ENCODE results near the gene NPEPPS.
"Not testable (repeated sequence)": the region's sequence is repeated elsewhere in the genome, so short reads cannot be mapped to it uniquely, and the experiment has no call there.

NPEPPS gene, protein sequence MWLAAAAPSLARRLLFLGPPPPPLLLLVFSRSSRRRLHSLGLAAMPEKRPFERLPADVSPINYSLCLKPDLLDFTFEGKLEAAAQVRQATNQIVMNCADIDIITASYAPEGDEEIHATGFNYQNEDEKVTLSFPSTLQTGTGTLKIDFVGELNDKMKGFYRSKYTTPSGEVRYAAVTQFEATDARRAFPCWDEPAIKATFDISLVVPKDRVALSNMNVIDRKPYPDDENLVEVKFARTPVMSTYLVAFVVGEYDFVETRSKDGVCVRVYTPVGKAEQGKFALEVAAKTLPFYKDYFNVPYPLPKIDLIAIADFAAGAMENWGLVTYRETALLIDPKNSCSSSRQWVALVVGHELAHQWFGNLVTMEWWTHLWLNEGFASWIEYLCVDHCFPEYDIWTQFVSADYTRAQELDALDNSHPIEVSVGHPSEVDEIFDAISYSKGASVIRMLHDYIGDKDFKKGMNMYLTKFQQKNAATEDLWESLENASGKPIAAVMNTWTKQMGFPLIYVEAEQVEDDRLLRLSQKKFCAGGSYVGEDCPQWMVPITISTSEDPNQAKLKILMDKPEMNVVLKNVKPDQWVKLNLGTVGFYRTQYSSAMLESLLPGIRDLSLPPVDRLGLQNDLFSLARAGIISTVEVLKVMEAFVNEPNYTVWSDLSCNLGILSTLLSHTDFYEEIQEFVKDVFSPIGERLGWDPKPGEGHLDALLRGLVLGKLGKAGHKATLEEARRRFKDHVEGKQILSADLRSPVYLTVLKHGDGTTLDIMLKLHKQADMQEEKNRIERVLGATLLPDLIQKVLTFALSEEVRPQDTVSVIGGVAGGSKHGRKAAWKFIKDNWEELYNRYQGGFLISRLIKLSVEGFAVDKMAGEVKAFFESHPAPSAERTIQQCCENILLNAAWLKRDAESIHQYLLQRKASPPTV

GRCh38 chr17:47530557-47531232 lies at the start of gene NPEPPS:
Gene NPEPPS (plus strand): TSS chr17:47531108. CDS start chr17:47531301, 193 bp downstream.
- peak; percentile 94 for DNase-seq

DNA sequence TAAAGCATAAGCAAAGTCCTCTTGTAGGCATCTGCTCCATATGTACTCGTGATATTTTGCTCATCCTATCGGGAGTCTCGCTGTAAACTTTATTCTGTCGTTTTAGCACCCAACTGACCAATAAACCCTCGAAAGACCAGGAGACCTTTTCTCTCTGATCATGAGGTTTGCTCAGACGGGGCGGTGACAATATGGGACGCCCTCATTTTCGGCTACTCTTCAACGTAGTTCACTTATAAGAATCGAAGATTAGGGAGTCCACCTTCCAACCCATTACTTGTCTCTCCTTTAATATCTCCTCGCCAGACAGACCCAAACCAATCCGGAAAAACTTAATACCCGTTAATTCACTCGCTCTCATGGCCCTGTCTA lies 39.1 kb upstream of the NPEPPS start:
- not testable (repeated sequence) for DNase-seq

DNA sequence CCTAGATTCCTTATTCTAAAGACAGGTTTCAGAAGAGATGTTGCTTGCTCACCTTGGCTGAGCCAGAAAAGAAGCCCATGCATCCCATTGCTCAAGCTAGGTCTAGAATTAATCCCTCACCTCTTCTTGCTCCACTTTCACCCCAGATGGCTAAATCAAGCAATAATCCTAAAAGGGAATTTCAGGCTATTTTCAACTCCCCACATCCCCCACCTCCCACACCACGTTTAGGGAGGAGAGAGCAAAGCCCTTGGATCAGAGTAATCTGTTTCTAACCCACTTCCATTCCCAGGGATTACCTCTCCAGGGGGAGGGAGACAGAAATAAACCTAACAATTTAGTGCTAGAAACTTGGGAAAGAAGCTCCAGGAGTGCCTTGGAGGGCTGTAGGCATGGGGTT lies 31.8 kb upstream of the NPEPPS start:
- not testable (repeated sequence) for DNase-seq

DNA sequence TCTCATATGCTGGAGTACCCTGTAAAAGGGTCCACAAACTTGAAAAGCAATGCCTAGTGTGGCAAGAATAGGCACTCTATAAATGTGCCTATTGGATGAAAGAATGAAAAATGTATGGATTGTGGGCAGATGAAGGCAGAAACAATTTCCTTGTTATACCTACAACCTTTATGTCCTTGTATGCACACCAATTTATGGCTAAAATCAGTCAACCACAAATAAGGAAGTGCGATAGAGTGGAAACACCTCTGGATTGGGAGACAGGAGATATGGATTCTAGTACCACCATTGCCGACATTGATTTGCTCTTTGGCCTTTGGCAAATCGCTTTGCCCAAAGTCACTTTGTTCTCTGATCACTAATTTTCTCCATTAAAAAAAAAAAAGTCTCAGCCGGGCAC lies 31.4 kb upstream of the NPEPPS start:
- DNase-seq: not testable (repeated sequence)

DNA sequence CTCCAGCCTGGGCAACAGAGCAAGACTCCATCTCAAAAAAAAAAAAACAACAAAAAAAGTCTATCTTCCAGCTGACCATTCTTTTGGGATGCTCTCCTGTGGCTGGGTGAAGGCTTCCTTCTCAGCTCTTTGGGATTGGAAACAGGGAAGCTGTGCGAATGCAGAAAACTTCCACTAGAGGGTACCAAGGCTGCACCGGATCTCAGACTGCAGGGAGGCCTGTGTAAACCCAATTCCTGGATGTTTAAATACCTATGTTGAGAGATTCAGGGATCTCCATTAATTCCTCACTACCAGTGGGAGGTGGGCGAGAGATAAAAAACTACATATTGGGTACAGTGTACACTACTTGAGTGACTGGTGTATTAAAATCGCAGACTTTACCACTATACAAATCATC lies 30.3 kb upstream of the NPEPPS start:
- not testable (repeated sequence) for DNase-seq

DNA sequence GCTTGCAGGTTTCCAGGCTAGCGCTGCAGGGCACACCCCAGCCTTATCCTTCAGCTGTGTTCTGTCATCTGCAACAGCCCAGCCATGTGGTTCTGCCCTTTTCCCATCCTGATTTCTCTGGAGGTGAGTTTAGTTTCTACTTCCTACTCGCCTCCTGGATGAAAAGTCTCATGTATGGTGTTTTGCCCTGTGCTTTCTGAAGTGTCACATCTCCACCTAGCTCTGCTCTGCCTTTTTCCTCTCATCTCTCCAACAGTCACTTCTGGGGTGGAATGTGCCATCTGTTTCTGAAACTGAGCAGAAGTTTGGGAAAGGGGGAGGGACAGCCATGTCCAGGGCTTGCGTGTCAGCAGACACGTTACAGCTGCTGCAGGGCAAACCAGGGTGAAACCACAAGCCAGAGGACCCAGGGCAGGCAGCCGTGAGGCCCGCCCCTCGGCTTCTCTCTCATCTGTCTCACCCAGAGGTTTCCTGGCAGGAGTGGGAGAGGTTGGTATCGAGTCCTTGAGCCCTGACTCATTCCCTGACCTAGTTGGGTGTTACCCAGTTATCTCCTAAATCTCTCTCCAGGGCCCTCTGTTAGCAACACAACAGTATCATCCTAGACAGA lies 28.7 kb upstream of the NPEPPS start:
- not testable (repeated sequence) for DNase-seq

DNA sequence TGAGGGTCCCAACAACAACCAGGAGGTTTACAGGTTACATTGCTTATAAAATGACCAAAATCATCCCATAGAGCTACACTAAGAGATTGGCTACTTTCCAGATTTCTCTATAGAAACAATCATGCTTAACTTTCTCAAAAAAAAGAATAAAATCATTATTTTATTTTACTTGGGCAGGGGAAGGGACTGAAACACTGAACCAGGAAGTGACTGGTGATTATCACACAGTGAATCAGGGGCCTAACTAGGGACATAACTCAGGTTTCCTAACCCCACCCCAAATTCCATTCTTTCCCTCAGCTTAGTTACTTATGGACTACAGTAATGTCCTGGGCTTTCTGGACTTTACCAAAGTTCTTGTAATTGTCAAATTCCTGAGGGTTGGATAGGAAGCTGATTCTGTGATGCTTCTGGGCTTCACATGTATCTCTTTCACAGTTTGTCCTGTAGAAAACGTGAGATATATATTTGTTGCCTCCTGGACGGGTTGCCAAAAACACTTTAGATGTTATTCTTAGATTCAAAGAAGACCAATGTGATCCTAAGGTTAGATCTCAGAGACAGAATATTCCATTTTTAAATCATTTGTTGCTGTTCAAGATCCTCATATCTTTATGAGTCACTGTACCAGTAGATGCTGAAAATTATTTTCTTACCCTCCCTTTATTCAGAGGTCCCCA lies 28.0 kb upstream of the NPEPPS start:
- DNase-seq: not testable (repeated sequence)

DNA sequence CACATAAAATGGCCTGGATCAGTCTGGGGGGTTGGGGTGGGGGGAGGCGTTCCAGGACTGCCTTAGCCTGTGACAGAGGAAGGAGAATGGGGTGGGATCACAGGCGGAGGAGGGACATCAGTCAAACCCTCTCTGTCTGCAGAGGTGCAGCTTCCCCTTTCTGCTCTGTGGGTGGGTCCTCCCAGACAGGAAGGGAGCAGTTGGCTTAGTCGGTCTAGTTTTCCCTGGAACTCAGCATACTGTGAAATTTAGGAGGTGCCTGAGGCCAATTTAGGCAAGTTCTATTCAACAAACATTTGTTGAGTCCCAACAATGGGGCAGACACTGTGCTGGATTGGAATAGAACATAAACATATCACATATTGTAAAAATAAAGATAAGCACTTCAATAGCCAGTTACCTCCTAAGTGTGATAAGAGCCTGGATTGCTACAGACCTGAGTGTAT lies 19.2 kb upstream of the NPEPPS start:
- DNase-seq: not testable (repeated sequence)

DNA sequence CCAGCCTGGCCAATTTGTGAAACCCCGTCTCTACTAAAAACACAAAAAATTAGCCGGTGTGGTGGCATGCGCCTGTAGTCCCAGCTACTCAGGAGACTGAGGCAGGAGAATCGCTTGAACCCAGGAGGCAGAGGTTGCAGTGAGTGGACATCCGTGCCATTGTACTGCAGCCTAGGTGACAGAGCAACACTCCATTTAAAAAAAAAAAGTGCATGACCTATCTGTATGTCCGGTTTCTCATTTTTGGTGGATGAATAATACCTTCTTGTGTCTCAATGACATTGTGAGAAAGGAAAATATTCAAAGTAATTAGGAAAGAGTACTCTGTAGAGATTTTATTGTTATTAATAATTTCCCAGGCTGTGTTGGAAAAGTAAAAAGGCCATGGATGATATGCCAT lies 17.6 kb upstream of the NPEPPS start:
- not testable (repeated sequence) for DNase-seq

- not testable (repeated sequence) for DNase-seq
Measured at GRCh38 chr17:47518880-47519279, 12.0 kb upstream of the NPEPPS start.

GRCh38 chr17:47519365-47519764 lies 11.5 kb upstream of the NPEPPS start:
- DNase-seq: not testable (repeated sequence)

DNA sequence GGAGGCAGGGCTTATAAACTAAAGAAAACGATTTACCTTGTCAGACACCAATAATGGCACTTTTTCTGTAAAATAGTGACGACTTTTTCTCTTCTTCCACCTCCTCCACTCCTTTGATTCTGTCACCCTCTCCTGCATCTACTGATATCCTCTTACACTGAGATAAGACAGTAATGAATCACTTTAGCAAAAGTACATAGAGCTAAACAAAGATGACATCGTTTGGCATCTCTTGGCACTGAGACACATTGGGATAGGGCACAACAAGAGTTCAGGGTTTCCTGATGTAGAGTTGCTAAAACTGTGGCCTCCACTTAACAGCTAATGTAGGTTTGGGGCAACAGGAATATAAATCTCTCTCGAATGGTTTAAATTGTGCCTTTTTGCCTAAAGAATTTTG lies 10.6 kb upstream of the NPEPPS start:
- not testable (repeated sequence) for DNase-seq

DNA sequence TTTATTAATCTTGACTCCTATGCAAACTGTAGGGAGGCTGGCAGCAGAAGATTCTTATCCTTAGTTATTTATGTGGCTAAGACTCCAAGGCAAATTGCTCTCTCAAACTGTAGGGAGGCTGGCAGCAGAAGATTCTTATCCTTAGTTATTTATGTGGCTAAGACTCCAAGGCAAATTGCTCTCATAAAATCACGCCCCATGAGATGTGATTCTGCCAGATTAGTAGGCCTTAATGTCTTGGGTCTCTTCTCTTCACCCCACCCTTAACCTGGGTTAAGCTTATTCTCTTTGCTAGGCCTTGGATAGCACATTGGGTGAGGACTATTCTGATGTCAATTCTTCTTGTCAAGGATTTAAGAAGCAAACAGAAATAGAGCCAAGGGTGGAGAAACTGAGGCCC lies 9.5 kb upstream of the NPEPPS start:
- DNase-seq: not testable (repeated sequence)

- DNase-seq: not testable (repeated sequence)
Measured at GRCh38 chr17:47522341-47522740, 8.6 kb upstream of the NPEPPS start.

DNA sequence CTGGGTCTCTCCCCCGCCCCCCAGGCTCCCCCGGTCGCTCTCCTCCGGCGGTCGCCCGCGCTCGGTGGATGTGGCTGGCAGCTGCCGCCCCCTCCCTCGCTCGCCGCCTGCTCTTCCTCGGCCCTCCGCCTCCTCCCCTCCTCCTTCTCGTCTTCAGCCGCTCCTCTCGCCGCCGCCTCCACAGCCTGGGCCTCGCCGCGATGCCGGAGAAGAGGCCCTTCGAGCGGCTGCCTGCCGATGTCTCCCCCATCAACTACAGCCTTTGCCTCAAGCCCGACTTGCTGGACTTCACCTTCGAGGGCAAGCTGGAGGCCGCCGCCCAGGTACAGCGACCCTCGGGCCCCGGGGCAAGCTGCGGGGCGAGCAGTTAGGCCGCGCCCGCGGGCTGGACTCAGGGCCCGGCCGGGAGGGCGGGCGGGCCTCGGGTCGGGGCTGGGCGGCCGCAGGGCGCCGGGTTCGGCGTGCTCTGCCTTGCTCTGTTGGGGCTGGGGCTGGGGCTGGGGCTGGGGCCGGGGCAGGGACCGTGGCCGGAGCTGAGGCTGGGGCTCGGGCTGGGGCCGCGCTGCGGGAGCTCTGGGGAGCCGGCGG lies 419 bp downstream of the NPEPPS start:
- peak; percentile 20 for DNase-seq

- not testable (repeated sequence) for DNase-seq
Measured at GRCh38 chr17:47539085-47539484, 8.2 kb downstream of the NPEPPS start.

DNA sequence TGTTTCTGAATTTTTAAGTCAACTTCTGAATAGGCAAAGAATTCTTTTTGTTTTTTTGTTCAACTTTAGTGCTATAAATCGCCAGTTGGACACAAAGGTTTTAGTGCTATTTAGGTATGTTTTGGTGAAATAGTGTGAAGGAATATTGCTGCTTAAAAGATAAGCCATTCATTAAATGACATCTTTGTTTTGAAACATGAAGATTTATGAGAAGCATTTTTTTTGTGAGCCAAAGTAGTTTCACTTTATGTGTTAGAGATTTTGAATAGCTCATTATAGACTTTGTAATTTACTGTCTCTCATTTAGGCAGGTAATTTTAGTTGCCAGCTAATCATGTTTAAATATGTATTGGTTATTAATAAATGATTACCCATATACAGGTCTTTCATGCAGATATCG lies 10.8 kb downstream of the NPEPPS start:
- DNase-seq: not testable (repeated sequence)

DNA sequence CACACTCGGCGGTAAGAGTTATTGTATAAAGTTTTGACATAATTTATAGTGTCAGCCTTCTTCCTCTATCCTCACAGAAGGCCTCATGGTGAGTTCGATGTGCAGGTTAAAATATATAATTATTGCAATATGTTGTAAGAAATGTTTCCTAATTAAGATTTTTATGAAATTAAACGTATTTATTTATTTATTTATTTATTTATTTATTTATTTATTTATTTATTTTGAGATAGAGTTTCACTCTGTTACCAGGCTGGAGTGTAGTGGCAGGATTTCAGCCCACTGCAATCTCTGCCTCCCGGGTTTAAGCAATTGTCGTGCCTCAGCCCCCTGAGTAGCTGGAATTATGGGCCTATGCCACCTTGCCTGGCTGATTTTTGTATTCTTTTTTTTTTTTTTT lies 13.4 kb downstream of the NPEPPS start:
- not testable (repeated sequence) for DNase-seq

DNA sequence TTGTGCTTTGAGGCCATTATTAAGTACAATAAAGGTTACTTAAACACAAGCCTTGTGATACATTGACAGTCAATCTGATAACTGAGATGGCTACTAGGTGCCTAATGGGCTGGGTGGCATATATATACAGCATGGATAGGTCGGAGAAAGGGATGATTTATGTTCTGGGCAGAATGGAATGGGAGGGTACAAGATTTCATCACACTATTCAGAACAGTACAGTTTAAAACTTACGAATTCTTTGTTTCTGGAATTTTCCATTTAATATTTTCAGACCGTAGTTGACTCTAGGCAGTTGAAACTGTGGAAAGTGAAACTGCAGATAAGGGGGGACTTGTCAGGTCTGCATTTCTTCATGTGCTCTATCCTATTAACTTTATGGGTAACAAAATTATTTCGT lies 23.8 kb downstream of the NPEPPS start:
- DNase-seq: not testable (repeated sequence)

DNA sequence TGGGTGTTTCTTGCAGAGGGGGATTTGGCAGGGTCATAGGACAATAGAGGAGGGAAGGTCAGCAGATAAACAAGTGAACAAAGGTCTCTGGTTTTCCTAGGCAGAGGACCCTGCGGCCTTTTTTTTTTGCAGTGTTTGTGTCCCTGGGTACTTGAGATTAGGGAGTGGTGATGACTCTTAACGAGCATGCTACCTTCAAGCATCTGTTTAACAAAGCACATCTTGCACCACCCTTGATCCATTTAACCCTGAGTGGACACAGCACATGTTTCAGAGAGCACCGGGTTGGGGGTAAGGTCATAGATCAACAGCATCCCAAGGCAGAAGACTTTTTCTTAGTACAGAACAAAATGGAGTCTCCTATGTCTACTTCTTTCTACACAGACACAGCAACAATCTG lies 25.2 kb downstream of the NPEPPS start:
- DNase-seq: not testable (repeated sequence)

DNA sequence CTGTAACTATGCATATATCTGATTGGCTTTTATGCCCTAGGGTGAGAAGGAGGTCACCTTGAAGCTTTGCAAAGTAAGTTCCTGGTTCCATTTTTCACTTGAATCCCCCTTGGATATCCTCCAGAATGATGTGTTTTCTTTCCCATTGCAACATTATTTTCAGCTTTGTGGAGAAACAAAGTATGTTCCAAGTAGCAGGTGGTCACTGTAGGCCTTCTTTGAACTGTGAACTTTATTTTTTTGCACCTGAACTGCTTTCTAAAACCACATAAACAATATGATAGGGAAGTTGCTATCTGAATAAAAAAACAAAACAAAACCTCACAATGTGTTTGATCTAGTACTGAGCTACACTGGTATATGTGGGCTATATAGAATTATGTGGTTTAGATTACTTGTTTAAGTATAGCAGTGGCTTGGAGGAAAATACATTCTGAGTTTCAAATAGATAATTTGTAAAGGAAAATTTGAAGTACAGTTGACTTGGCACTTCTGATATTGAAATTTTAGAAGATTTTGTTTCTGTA lies 29.7 kb downstream of the NPEPPS start:
- DNase-seq: not testable (repeated sequence)
